Osteoblast (primary cell): ENCODE measurements around the gene CCDC3. TPM values are rescaled to one million over a fixed set of nuclear protein-coding genes. Genes with fewer than 3 reads are reported as not detected.

Source experiments
- DNase-seq: peaks from one replicate; pipeline ENCODE4 v3.0.0; 2011; ENCODE audit warnings: low spot score, mixed read lengths; ENCODE audit not compliant: insufficient read length; ENCODE audit errors: missing footprints
- H2AFZ ChIP-seq: 2 replicates; pipeline ENCODE4 v1.6.0; 2011; ENCODE audit warnings: mild to moderate bottlenecking, low read length
- H3K27ac ChIP-seq: 2 replicates; pipeline ENCODE4 v1.5.1; 2011; ENCODE audit warnings: mild to moderate bottlenecking, low read depth, low read length, moderate library complexity
- H3K27me3 ChIP-seq: 2 replicates; pipeline ENCODE4 v1.6.0; 2012; ENCODE audit warnings: mild to moderate bottlenecking, control low read depth, inconsistent platforms, low read length, moderate library complexity; ENCODE audit not compliant: insufficient read depth
- H3K36me3 ChIP-seq: 2 replicates; pipeline ENCODE4 v1.5.1; 2011; ENCODE audit warnings: mild to moderate bottlenecking, low read length, control low read depth, moderate library complexity; ENCODE audit not compliant: insufficient read depth
- H3K4me1 ChIP-seq: 2 replicates; pipeline ENCODE4 v1.5.1; 2011; ENCODE audit warnings: mild to moderate bottlenecking, low read length, control low read depth, moderate library complexity; ENCODE audit not compliant: insufficient read depth
- H3K4me2 ChIP-seq: 2 replicates; pipeline ENCODE4 v1.6.0; 2011; ENCODE audit warnings: mild to moderate bottlenecking, low read length; ENCODE audit not compliant: insufficient read depth
- H3K4me3 ChIP-seq: fragments of 200-600 bp; sonication (generic); 3 replicates; pipeline ENCODE4 v1.5.1; 2012; ENCODE audit warnings: mild to moderate bottlenecking, low read length, inconsistent platforms; ENCODE audit not compliant: insufficient read depth
- H3K79me2 ChIP-seq: 2 replicates; pipeline ENCODE4 v1.6.0; 2012; ENCODE audit warnings: mild to moderate bottlenecking, low read length, control low read depth, inconsistent platforms; ENCODE audit not compliant: insufficient read depth
- H3K9me3 ChIP-seq: 2 replicates; pipeline ENCODE4 v1.5.1; 2011; ENCODE audit warnings: low read depth, low read length, control low read depth
- H4K20me1 ChIP-seq: 2 replicates; pipeline ENCODE4 v1.6.0; 2012; ENCODE audit warnings: mild to moderate bottlenecking, low read length, control low read depth; ENCODE audit not compliant: insufficient read depth
- CTCF ChIP-seq: IDR thresholded peaks from 2 replicates; pipeline ENCODE4 v1.5.1; 2011; ENCODE audit warnings: mild to moderate bottlenecking, low read depth, low read length, moderate library complexity; ENCODE audit errors: extremely low read depth
- total RNA-seq: library from RNA; depleted of rRNA; stranded (reverse); fragments of >200 nt; gene quantifications from 2 replicates; pipeline ENCODE4 v1.2.3, GENCODE V29; 2012

CCDC3 gene
- total RNA-seq, 1 donor, result 0.72 TPM

- no peak for DNase-seq
- no peak overlapping the region for H3K4me2 ChIP-seq
- H3K4me3 ChIP-seq, result no peak overlapping the region
- no peaks in the 10 kb centered on the region for H3K4me1 ChIP-seq
- TF ChIP-seq CTCF, result no peak
- no peaks in the 10 kb centered on the region for H3K27me3 ChIP-seq
- H3K79me2 ChIP-seq, result no peaks in the 10 kb centered on the region
- no peaks in the 10 kb centered on the region for H4K20me1 ChIP-seq
- no peak overlapping the region for H2AFZ ChIP-seq
- H3K9me3 ChIP-seq, result no peaks in the 10 kb centered on the region
- no peaks in the 10 kb centered on the region for H3K36me3 ChIP-seq
- no peak overlapping the region for H3K27ac ChIP-seq
Measured at GRCh38 chr10:12946372-12946771, 55.1 kb downstream of the CCDC3 start.

GRCh38 chr10:12945690-12946359 is 55.7 kb downstream of the CCDC3 start:
- no peak overlapping the region for H2AFZ ChIP-seq
- no peaks in the 10 kb centered on the region for H3K9me3 ChIP-seq
- no peaks in the 10 kb centered on the region for H3K27me3 ChIP-seq
- H3K4me3 ChIP-seq, result no peak overlapping the region
- H3K36me3 ChIP-seq, result no peaks in the 10 kb centered on the region
- no peaks in the 10 kb centered on the region for H3K4me1 ChIP-seq
- H3K27ac ChIP-seq, result no peak overlapping the region
- TF ChIP-seq CTCF, result no peak
- no peaks in the 10 kb centered on the region for H4K20me1 ChIP-seq
- no peak for DNase-seq
- no peaks in the 10 kb centered on the region for H3K79me2 ChIP-seq
- no peak overlapping the region for H3K4me2 ChIP-seq

GRCh38 chr10:12944931-12945330 is 56.6 kb downstream of the CCDC3 start:
- DNase-seq, result no peak
- no peaks in the 10 kb centered on the region for H3K4me1 ChIP-seq
- H4K20me1 ChIP-seq, result no peaks in the 10 kb centered on the region

GRCh38 chr10:12943425-12943824 is 58.1 kb downstream of the CCDC3 start:
- no peak for DNase-seq
- Histone ChIP-seq H3K27me3 (no peaks in the 10 kb centered on the region), H3K79me2 (no peaks in the 10 kb centered on the region), H3K36me3 (no peaks in the 10 kb centered on the region), H3K4me1 (no peaks in the 10 kb centered on the region), H3K4me2 (no peak overlapping the region), H4K20me1 (no peaks in the 10 kb centered on the region), H3K9me3 (no peaks in the 10 kb centered on the region), H3K4me3 (no peak overlapping the region), H2AFZ (no peak overlapping the region), H3K27ac (no peak overlapping the region)
- TF ChIP-seq CTCF, result no peak

More at GRCh38 chr10:12944931-12945330, 56.6 kb downstream of the CCDC3 start:
- Histone ChIP-seq H3K27ac (no peak overlapping the region), H3K79me2 (no peaks in the 10 kb centered on the region), H3K4me3 (no peak overlapping the region), H3K27me3 (no peaks in the 10 kb centered on the region), H3K36me3 (no peaks in the 10 kb centered on the region), H3K4me2 (no peak overlapping the region), H3K9me3 (no peaks in the 10 kb centered on the region), H2AFZ (no peak overlapping the region)
- TF ChIP-seq CTCF, result no peak
